NT2/D1 (cell line): ENCODE data around the gene CHMP3.

ENCODE experiments used
- SUZ12 ChIP-seq: IDR thresholded peaks from 2 replicates; pipeline ENCODE4 v1.6.1; 2011; ENCODE audit not compliant: insufficient read length, insufficient read depth; ENCODE audit errors: extremely low read depth
- YY1 ChIP-seq: IDR thresholded peaks from 2 replicates; pipeline ENCODE4 v1.6.1; 2011; ENCODE audit not compliant: insufficient read length, insufficient read depth
- ZNF274 ChIP-seq: IDR thresholded peaks from 2 replicates; pipeline ENCODE4 v1.6.1; 2011; ENCODE audit warnings: mild to moderate bottlenecking, low read depth, low read length

DNA sequence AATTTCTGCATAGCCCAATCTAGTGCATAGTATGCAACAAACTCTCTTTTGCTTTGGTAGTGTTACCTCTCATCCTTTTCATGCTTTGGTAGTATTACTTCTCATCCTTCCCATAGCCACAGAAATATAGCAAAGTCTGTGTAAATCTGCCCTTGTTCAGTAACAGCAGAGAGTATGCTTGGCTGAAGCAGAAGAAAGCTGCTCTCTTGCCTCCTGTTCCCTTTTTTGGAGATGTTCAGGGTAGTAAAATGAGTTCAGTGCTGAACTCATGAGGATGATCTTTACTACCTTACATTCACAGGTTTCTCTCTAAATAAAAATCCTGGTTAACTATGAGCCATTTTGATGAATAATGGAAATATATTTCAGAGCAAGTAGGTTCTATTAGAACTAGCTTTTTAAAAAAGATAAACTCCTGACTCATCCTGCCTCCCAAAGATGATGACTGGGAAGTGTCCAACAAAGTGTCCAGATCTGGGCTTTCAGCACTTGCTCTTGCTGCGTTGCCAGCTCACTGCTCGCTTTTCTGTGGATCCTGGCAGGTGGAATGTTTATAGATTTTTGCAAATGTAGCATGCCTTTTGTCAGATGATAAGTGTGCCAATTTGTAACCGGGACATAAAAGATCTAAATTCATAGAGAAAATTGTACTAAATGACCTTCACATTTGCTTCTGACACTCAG, 29.4 kb upstream of the CHMP3 start:
- no peak for TF ChIP-seq SUZ12
- no peak for TF ChIP-seq ZNF274
- no peak for TF ChIP-seq YY1
